DOHH2 (cell line): ENCODE results near the gene TEX264.

Experiments
- CTCF ChIP-seq: fragments of 200-600 bp; sonication (generic); IDR thresholded peaks from one replicate; pipeline ENCODE4 v1.5.1; 2014; ENCODE audit warnings: antibody characterized with exemption, mild to moderate bottlenecking, low read depth, low read length; ENCODE audit not compliant: poor library complexity, severe bottlenecking
- EZH2phosphoT487 ChIP-seq: fragments of 200-600 bp; sonication (generic); IDR thresholded peaks from 2 replicates; pipeline ENCODE4 v1.6.1; 2017; ENCODE audit warnings: borderline replicate concordance, mild to moderate bottlenecking, antibody characterized with exemption, low read length, moderate library complexity, mixed read lengths

GRCh38 chr3:51681453-51681852 is 10.4 kb downstream of the TEX264 start:
- TF ChIP-seq CTCF, result no peak
- TF ChIP-seq EZH2phosphoT487, result no peak
